GM12801 (cell line): Measurements from ENCODE around the gene OR4D2.

ENCODE experiments used
- TF ChIP-seq, protein P1 (sequence below): IDR thresholded peaks from one replicate; pipeline ENCODE4 v1.5.1; 2011; ENCODE audit warnings: control low read depth; ENCODE audit not compliant: insufficient read length; ENCODE audit errors: extremely low read depth

Gene OR4D2

DNA sequence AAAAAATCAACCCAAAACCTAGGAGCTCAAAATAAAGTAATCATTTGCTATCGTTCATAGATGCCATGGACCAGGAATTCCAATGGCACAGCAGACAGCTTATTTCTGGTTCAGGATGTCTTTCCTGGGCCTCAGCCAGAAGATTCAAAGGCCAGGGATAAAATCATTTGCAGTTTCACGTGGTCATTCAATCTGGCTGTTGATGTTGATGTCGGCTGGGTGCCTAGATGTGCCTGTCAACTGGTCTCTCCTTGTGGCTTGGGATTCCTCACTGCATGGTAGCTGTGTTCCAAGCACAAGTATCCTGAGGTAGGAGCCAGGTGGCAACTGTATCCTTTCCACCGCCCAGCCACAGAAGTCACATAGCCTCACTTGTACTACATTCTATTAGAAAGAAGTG is 15.0 kb downstream of the OR4D2 start:
- TF ChIP-seq, protein P1, sequence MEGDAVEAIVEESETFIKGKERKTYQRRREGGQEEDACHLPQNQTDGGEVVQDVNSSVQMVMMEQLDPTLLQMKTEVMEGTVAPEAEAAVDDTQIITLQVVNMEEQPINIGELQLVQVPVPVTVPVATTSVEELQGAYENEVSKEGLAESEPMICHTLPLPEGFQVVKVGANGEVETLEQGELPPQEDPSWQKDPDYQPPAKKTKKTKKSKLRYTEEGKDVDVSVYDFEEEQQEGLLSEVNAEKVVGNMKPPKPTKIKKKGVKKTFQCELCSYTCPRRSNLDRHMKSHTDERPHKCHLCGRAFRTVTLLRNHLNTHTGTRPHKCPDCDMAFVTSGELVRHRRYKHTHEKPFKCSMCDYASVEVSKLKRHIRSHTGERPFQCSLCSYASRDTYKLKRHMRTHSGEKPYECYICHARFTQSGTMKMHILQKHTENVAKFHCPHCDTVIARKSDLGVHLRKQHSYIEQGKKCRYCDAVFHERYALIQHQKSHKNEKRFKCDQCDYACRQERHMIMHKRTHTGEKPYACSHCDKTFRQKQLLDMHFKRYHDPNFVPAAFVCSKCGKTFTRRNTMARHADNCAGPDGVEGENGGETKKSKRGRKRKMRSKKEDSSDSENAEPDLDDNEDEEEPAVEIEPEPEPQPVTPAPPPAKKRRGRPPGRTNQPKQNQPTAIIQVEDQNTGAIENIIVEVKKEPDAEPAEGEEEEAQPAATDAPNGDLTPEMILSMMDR = no peak

DNA sequence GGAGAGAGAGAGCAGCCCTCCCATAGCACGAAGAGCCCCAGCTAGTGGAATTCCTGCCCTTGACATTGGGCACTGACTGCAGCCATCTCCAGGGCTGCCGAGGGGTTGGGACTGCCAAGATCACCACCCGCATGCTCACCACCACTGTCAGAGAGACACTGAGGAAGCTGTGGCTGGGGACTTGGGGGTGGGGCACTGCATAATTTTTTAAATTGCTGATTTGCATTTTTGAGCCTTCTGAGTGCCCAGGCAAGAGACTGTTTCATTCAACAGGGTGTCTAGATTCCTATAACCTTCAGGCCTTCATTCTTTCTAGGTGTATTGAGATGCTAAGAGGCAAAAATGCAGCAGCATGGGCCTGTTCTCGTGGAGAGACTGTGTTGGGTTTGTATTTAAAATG is 16.7 kb downstream of the OR4D2 start:
- TF ChIP-seq, protein P1 = no peak

DNA sequence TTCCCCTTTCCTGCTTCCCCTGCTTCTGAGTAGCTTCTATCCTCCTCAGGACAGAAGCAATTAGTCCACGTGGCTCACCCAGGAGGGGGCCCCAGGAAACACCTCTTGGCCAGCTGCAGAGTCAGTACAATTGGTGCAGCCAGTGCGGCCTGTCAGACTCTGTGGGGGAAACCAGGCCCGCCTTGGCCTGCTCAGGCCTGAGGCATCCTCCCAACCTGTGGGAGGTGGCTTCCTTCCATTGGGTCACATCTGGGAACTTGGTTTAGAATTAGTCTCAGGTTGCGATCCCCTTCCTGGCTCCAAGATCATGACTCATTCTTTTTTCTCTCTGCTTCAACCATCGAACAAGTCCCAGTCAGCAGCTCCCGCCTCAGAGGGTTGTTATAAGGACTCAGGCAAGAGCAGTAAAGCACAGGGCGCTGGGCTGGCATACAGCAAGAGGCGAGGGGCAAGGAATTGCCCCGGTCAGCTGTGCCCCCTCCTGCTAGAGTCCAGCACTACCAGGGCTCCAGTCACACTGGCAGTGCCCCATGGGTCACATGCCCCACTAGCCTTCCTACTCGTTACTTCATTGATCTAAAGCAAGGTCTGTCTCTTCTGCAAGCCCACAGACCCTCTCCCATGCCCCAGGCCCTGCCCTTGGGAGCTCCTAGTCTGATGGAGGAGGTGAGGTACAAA is 17.7 kb downstream of the OR4D2 start:
- TF ChIP-seq, protein P1 = no peak

DNA sequence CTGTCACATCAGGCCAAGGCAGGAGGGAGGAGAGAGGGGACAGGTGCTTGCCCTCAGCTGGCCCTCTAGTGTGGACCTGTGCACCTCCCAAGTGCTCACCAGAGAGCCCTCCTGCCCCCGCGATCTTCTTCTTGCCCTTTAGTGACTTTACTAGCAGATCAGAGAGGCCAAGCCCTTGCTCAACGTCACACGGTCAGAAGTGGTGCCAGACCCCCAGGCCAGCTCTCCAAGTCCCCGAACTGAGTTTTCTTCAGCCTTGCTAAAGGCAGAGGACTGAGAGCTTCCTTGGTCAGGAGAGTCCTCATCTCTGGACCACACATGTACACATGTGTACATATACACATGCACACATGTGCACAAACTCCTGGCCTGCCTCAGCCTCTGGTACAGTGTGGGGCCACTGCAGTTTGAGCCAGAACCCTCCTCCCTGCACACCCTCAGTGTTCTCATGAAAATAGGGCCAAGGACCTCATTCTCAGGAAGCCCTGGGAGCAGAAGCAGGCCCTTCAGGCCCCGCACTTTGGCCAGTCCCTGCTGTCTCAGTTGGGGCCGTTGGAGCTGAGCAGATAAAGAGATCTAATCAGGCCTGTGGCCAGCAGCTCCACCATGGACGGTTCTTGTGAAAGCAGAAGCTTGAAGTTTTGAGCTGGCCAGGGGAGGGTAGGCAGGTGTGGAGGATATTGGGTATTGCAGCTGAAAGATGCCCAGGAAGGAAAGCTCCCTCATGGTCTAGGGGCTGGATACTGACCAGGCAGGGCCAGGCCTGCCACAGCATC is 18.4 kb downstream of the OR4D2 start:
- TF ChIP-seq, protein P1 = no peak

DNA sequence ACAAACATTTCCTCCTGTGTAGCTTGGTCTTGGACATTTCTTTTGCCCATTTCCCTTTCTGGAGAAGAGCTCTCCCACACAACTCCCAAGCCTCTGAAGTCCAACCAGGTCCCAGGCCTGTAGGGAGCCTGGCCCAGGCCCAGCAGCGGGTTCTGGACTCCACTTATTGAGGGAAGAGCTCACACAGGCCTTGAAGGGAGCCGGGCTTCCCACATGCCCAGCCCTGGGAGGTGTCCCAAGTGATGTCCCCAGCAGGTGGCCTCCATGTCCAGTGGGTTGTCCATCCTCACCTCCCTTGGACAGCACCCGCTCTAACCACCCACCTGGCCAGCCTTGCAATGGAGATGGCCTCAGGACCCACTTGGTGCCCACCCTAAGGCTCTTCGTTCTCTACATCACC is 19.8 kb downstream of the OR4D2 start:
- TF ChIP-seq, protein P1 = no peak

DNA sequence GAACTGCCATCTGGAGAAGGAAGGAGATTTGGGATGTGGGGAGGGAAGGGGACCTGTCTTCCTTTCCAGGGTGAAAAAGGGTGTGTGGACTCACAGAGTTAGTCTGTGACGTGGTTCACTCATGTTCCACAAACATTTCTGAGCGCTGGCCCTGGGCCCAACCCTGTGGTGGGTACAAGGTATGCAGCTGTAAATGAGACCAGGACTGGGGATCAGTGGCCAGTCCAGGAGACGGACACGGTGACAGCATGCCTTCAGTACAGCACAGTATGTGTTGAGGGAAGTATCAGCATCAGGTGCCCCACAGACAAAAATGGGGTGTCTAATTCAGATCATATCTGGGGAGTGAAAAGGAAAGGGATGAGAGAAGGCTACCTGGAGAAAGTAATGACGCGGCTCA is 20.3 kb downstream of the OR4D2 start:
- TF ChIP-seq, protein P1 = no peak

DNA sequence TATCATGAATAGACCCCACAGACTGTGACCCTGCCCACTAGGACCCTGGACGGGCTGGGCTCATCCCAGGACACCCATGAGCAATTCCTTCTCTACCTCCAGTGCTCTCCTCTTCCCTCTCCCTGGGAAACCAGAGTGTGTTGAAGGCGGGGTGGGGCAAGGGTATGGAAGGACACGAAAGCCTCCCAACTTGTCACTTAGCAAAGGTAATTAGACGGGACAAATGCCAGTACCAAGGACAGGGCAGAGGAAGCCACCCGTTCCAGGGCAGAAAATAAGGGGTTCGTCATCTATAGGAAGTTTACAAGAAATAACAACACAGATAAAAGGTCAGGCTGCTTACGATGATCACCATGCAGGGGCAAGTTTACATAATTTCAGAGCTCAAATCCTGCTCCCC is 20.9 kb downstream of the OR4D2 start:
- TF ChIP-seq, protein P1 = no peak
